H1 (cell line): ENCODE measurements around the gene COL11A1.

Experiments used
- EZH2 ChIP-seq: fragments of 200-600 bp; sonication (generic); IDR thresholded peaks from 2 replicates; pipeline ENCODE4 v1.7.1; 2012; ENCODE audit warnings: low read depth, mild to moderate bottlenecking, moderate library complexity, low read length, inconsistent platforms; ENCODE audit not compliant: severe bottlenecking
- GTF2F1 ChIP-seq: IDR thresholded peaks from 2 replicates; pipeline ENCODE4 v1.6.1; 2012; ENCODE audit warnings: low read depth, low read length, improper control_type of control experiment, borderline replicate concordance
- HDAC6 ChIP-seq: IDR thresholded peaks from one replicate; pipeline ENCODE4 v1.7.1; 2012; ENCODE audit warnings: low read depth, mild to moderate bottlenecking, inconsistent platforms, low read length, moderate library complexity
- NRF1 ChIP-seq: IDR thresholded peaks from 2 replicates; pipeline ENCODE4 v1.6.1; 2011; ENCODE audit warnings: mild to moderate bottlenecking, low read depth, low read length, improper control_type of control experiment
- POLR2A ChIP-seq, 2 experiments: IDR thresholded peaks; 1 replicate in 1 of 2; 2 replicates in 1 of 2; pipeline ENCODE4 v1.6.1; 2011; ENCODE audit warnings: low read depth in 2 of 2, low read length in 2 of 2, mild to moderate bottlenecking in 2 of 2; ENCODE audit errors: control extremely low read depth in 1 of 2
- POLR2AphosphoS5 ChIP-seq: IDR thresholded peaks from 2 replicates; pipeline ENCODE4 v1.6.1; 2011; ENCODE audit warnings: low read depth, low read length
- POU5F1 ChIP-seq: IDR thresholded peaks from 2 replicates; pipeline ENCODE4 v1.6.1; 2011; ENCODE audit warnings: low read depth, mild to moderate bottlenecking, low read length, moderate library complexity
- RAD21 ChIP-seq, 2 experiments: IDR thresholded peaks in 1 of 2; conservative IDR thresholded peaks in 1 of 2; 2 replicates each; pipeline ENCODE4 v1.6.1; 2011; ENCODE audit warnings: low read depth in 2 of 2, low read length in 2 of 2, improper control_type of control experiment in 1 of 2, inconsistent platforms in 1 of 2, mild to moderate bottlenecking in 1 of 2, moderate library complexity in 1 of 2
- SP1 ChIP-seq: IDR thresholded peaks from 2 replicates; pipeline ENCODE4 v1.6.1; 2011; ENCODE audit warnings: low read depth, low read length
- TAF7 ChIP-seq: optimal IDR thresholded peaks from 2 replicates; pipeline ENCODE3; 2011; ENCODE audit warnings: low read depth, mild to moderate bottlenecking, inconsistent platforms, low read length, moderate library complexity, borderline replicate concordance
- TBP ChIP-seq: IDR thresholded peaks from 2 replicates; pipeline ENCODE4 v1.6.1; 2011; ENCODE audit warnings: low read depth, low read length, improper control_type of control experiment
- TF ChIP-seq, protein P1 (sequence below), 3 experiments: IDR thresholded peaks; 1 replicate in 2 of 3; 2 replicates in 1 of 3; pipeline versions ENCODE4 v1.5.1 to v1.6.1; 2011; ENCODE audit warnings: low read length in 3 of 3, mild to moderate bottlenecking in 3 of 3, inconsistent platforms in 2 of 3, low read depth in 1 of 3, moderate library complexity in 1 of 3; ENCODE audit not compliant: insufficient read depth in 1 of 3; ENCODE audit errors: control extremely low read depth in 1 of 3
- TF ChIP-seq, protein P2 (sequence below): IDR thresholded peaks from 2 replicates; pipeline ENCODE4 v1.6.1; 2012; ENCODE audit warnings: inconsistent platforms

DNA sequence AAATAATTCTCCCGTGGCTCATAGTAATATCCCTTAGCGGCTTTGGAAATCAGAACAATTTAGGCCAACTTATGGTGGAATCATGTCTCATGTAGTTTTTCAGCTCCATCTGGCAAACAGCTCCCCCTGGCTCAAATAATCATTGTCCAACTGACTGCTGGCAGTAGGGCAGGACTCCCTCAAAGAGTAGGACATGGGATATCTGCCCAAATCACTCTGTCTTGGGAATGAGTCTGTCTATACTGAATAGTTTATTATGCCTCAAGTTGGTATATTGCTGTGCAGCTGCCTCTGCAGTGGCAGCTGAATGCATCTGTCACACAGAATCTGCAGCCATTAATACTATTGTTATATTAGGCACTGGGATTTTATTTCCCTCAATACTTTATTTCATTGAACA is 255.7 kb downstream of the COL11A1 start:
- TF ChIP-seq, protein P1, sequence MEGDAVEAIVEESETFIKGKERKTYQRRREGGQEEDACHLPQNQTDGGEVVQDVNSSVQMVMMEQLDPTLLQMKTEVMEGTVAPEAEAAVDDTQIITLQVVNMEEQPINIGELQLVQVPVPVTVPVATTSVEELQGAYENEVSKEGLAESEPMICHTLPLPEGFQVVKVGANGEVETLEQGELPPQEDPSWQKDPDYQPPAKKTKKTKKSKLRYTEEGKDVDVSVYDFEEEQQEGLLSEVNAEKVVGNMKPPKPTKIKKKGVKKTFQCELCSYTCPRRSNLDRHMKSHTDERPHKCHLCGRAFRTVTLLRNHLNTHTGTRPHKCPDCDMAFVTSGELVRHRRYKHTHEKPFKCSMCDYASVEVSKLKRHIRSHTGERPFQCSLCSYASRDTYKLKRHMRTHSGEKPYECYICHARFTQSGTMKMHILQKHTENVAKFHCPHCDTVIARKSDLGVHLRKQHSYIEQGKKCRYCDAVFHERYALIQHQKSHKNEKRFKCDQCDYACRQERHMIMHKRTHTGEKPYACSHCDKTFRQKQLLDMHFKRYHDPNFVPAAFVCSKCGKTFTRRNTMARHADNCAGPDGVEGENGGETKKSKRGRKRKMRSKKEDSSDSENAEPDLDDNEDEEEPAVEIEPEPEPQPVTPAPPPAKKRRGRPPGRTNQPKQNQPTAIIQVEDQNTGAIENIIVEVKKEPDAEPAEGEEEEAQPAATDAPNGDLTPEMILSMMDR (IDR thresholded peaks at IDR 0.05; ENCODE audit: control extremely low read depth in 1 of 3, insufficient read depth in 1 of 3, low read depth in 1 of 3, low read length in 3 of 3), result peak in 1 of 3 experiments; percentile 13; a peak in 1 of 4 replicates
- no peak for TF ChIP-seq TAF7
- TF ChIP-seq NRF1, result no peak
- no peak for TF ChIP-seq EZH2
- no peak for TF ChIP-seq GTF2F1
- TF ChIP-seq POLR2A (IDR thresholded peaks at IDR 0.05; ENCODE audit: control extremely low read depth in 1 of 2, low read depth in 2 of 2, low read length in 2 of 2), result no peak
- TF ChIP-seq POLR2AphosphoS5, result no peak
- TF ChIP-seq, protein P2, sequence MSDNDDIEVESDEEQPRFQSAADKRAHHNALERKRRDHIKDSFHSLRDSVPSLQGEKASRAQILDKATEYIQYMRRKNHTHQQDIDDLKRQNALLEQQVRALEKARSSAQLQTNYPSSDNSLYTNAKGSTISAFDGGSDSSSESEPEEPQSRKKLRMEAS, result no peak
- TF ChIP-seq POU5F1, result no peak
- TF ChIP-seq TBP, result no peak
- TF ChIP-seq HDAC6, result no peak
- peak; percentile 18 to 34; a peak in 3 of 4 replicates for TF ChIP-seq RAD21 (IDR thresholded peaks at IDR 0.05 in 1 of 2, conservative IDR thresholded peaks at IDR 0.05 in 1 of 2; ENCODE audit: low read depth in 2 of 2, low read length in 2 of 2)
- TF ChIP-seq SP1, result no peak
